Activated naive CD8-positive, alpha-beta T cell treated with anti-CD3 and anti-CD28 coated beads, Interleukin-2, amount 50 U/mL, for 24 hours (primary cell): ENCODE measurements around the gene AGRN.
"Not testable (repeated sequence)": the region's sequence is repeated elsewhere in the genome, so short reads cannot be mapped to it uniquely, and the experiment has no call there.

Experiments used
- ATAC-seq: fragments of 150-1000 bp; cut with Tn5 transposase; one replicate; pipeline ENCODE4 v1.10.0; 2021
- DNase-seq: peaks from one replicate; pipeline ENCODE4 v3.0.0; 2021
- H3K27ac Mint-ChIP-seq: one replicate; pipeline ENCODE4 v1.8.0; 2021; ENCODE audit warnings: mild to moderate bottlenecking, mixed read lengths
- H3K27me3 Mint-ChIP-seq: one replicate; pipeline ENCODE4 v1.8.0; 2021; ENCODE audit warnings: mixed read lengths
- H3K36me3 Mint-ChIP-seq: one replicate; pipeline ENCODE4 v1.8.0; 2021; ENCODE audit warnings: low read depth, mixed read lengths
- H3K4me1 Mint-ChIP-seq: one replicate; pipeline ENCODE4 v1.8.0; 2021; ENCODE audit warnings: mixed read lengths
- H3K4me3 Mint-ChIP-seq: one replicate; pipeline ENCODE4 v1.8.0; 2021; ENCODE audit warnings: mild to moderate bottlenecking, moderate library complexity, mixed read lengths
- H3K9me3 Mint-ChIP-seq: one replicate; pipeline ENCODE4 v1.8.0; 2021; ENCODE audit warnings: mixed read lengths

Gene AGRN

GRCh38 chr1:1091344-1092148, 71.6 kb downstream of the AGRN start:
- DNase-seq = no peak
- no peak overlapping the region for H3K27ac Mint-ChIP-seq
- ATAC-seq = no peak

GRCh38 chr1:1092149-1092855, 72.4 kb downstream of the AGRN start:
- no peak overlapping the region for H3K27ac Mint-ChIP-seq
- peaks cover 12% of the 10 kb centered on the region for H3K4me1 Mint-ChIP-seq
- H3K27me3 Mint-ChIP-seq = no peaks in the 10 kb centered on the region
- ATAC-seq (no peak), DNase-seq (no peak)
- no peak overlapping the region for H3K4me3 Mint-ChIP-seq
- peaks cover 4% of the 10 kb centered on the region for H3K9me3 Mint-ChIP-seq
- peaks cover 18% of the 10 kb centered on the region for H3K36me3 Mint-ChIP-seq

More at GRCh38 chr1:1091344-1092148, 71.6 kb downstream of the AGRN start:
- H3K27me3 Mint-ChIP-seq = no peaks in the 10 kb centered on the region
- H3K36me3 Mint-ChIP-seq = peaks cover 15% of the 10 kb centered on the region
- H3K9me3 Mint-ChIP-seq = peaks cover 4% of the 10 kb centered on the region
- H3K4me3 Mint-ChIP-seq = no peak overlapping the region
- peaks cover 12% of the 10 kb centered on the region for H3K4me1 Mint-ChIP-seq

GRCh38 chr1:1092894-1093609, 73.1 kb downstream of the AGRN start:
- no peak overlapping the region for H3K4me3 Mint-ChIP-seq
- no peak for DNase-seq
- ATAC-seq = peak; percentile 54

GRCh38 chr1:1093610-1093943, 73.7 kb downstream of the AGRN start:
- H3K27ac Mint-ChIP-seq = no peak overlapping the region
- H3K27me3 Mint-ChIP-seq = no peaks in the 10 kb centered on the region
- peaks cover 22% of the 10 kb centered on the region for H3K4me1 Mint-ChIP-seq
- DNase-seq (no peak), ATAC-seq (no peak)
- peaks cover 8% of the 10 kb centered on the region for H3K9me3 Mint-ChIP-seq
- no peak overlapping the region for H3K4me3 Mint-ChIP-seq
- H3K36me3 Mint-ChIP-seq = peaks cover 26% of the 10 kb centered on the region

More at GRCh38 chr1:1092894-1093609, 73.1 kb downstream of the AGRN start:
- H3K27ac Mint-ChIP-seq = no peak overlapping the region
- peaks cover 22% of the 10 kb centered on the region for H3K36me3 Mint-ChIP-seq
- peaks cover 17% of the 10 kb centered on the region for H3K4me1 Mint-ChIP-seq
- H3K9me3 Mint-ChIP-seq = peaks cover 7% of the 10 kb centered on the region
- no peaks in the 10 kb centered on the region for H3K27me3 Mint-ChIP-seq

GRCh38 chr1:1094981-1095380, 75.1 kb downstream of the AGRN start:
- no peak for DNase-seq
- peaks cover 5% of the 10 kb centered on the region for H3K27me3 Mint-ChIP-seq
- peaks cover 37% of the 10 kb centered on the region for H3K36me3 Mint-ChIP-seq
- H3K9me3 Mint-ChIP-seq = peaks cover 22% of the 10 kb centered on the region
- no peak overlapping the region for H3K27ac Mint-ChIP-seq
- no peak overlapping the region for H3K4me3 Mint-ChIP-seq
- ATAC-seq = no peak
- peaks cover 36% of the 10 kb centered on the region for H3K4me1 Mint-ChIP-seq

GRCh38 chr1:1096136-1096535, 76.2 kb downstream of the AGRN start:
- peaks cover 30% of the 10 kb centered on the region for H3K9me3 Mint-ChIP-seq
- not testable (repeated sequence) for H3K4me3 Mint-ChIP-seq, DNase-seq, H3K27ac Mint-ChIP-seq, ATAC-seq, H3K27me3 Mint-ChIP-seq
- H3K4me1 Mint-ChIP-seq = peaks cover 47% of the 10 kb centered on the region
- peaks cover 44% of the 10 kb centered on the region for H3K36me3 Mint-ChIP-seq

- Mint-ChIP-seq H3K27ac (peak overlapping the region; percentile 80), H3K4me1 (peaks cover 56% of the 10 kb centered on the region), H3K36me3 (peaks cover 51% of the 10 kb centered on the region), H3K9me3 (peaks cover 30% of the 10 kb centered on the region), H3K27me3 (peaks cover 5% of the 10 kb centered on the region), H3K4me3 (peak overlapping the region; percentile 5)
- ATAC-seq = peak; percentile 91
- peak; percentile 29 for DNase-seq
Measured at GRCh38 chr1:1098681-1099421, 78.9 kb downstream of the AGRN start.

- Mint-ChIP-seq H3K4me3 (peak overlapping the region; percentile 5), H3K36me3 (peaks cover 52% of the 10 kb centered on the region), H3K4me1 (peaks cover 63% of the 10 kb centered on the region), H3K27me3 (peaks cover 5% of the 10 kb centered on the region), H3K27ac (peak overlapping the region; percentile 80), H3K9me3 (peaks cover 30% of the 10 kb centered on the region)
- no peak for ATAC-seq
- DNase-seq = no peak
Measured at GRCh38 chr1:1099506-1100183, 79.7 kb downstream of the AGRN start.

- H3K36me3 Mint-ChIP-seq = peaks cover 47% of the 10 kb centered on the region
- H3K9me3 Mint-ChIP-seq = peaks cover 30% of the 10 kb centered on the region
- DNase-seq (no peak), ATAC-seq (no peak)
- H3K4me3 Mint-ChIP-seq = no peak overlapping the region
- H3K27me3 Mint-ChIP-seq = peaks cover 5% of the 10 kb centered on the region
- peaks cover 66% of the 10 kb centered on the region for H3K4me1 Mint-ChIP-seq
- H3K27ac Mint-ChIP-seq = peak overlapping the region; percentile 33
Measured at GRCh38 chr1:1100296-1100695, 80.4 kb downstream of the AGRN start.

- H3K4me1 Mint-ChIP-seq = peaks cover 69% of the 10 kb centered on the region
- no peak overlapping the region for H3K27ac Mint-ChIP-seq
- no peak overlapping the region for H3K4me3 Mint-ChIP-seq
- H3K36me3 Mint-ChIP-seq = peaks cover 46% of the 10 kb centered on the region
- peaks cover 5% of the 10 kb centered on the region for H3K27me3 Mint-ChIP-seq
- H3K9me3 Mint-ChIP-seq = peaks cover 25% of the 10 kb centered on the region
- DNase-seq (no peak), ATAC-seq (no peak)
Measured at GRCh38 chr1:1101503-1101902, 81.6 kb downstream of the AGRN start.

GRCh38 chr1:1104152-1104551, 84.2 kb downstream of the AGRN start:
- DNase-seq (peak; percentile 27), ATAC-seq (peak; percentile 95)
- Mint-ChIP-seq H3K4me1 (peaks cover 60% of the 10 kb centered on the region), H3K36me3 (peaks cover 36% of the 10 kb centered on the region), H3K27ac (peak overlapping the region; percentile 27), H3K9me3 (peaks cover 21% of the 10 kb centered on the region)
- H3K4me3 Mint-ChIP-seq, H3K27me3 Mint-ChIP-seq: not testable (repeated sequence)
